ENCODE data around the gene FCSK.

DNA sequence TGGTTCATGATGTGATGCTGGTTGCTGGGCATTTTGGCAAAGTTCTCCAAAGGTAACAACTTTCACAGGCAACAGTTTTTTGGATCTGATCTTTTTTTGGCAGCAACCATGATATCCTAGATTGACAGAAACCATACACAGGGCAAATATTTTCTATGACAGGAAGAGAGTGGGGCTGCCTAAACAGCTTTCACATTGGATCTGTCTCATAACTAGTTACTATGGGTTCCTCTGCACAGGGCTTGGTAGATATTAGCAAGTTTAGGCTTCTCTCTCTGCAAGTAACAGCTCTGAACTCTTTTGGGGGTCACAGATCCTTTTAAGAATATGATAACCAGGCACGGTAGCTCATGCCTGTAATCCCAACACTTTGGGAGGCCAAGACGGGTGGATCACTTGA lies 40.4 kb downstream of the FCSK start:
- TF ChIP-seq EZH2 (IDR thresholded peaks at IDR 0.05; ENCODE audit: borderline replicate concordance, low read length) = no peak
- TF ChIP-seq, protein P1, sequence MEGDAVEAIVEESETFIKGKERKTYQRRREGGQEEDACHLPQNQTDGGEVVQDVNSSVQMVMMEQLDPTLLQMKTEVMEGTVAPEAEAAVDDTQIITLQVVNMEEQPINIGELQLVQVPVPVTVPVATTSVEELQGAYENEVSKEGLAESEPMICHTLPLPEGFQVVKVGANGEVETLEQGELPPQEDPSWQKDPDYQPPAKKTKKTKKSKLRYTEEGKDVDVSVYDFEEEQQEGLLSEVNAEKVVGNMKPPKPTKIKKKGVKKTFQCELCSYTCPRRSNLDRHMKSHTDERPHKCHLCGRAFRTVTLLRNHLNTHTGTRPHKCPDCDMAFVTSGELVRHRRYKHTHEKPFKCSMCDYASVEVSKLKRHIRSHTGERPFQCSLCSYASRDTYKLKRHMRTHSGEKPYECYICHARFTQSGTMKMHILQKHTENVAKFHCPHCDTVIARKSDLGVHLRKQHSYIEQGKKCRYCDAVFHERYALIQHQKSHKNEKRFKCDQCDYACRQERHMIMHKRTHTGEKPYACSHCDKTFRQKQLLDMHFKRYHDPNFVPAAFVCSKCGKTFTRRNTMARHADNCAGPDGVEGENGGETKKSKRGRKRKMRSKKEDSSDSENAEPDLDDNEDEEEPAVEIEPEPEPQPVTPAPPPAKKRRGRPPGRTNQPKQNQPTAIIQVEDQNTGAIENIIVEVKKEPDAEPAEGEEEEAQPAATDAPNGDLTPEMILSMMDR (conservative IDR thresholded peaks at IDR 0.05 in 1 of 2, IDR thresholded peaks at IDR 0.05 in 1 of 2; ENCODE audit: extremely low read depth in 1 of 2, insufficient read depth in 1 of 2, low read depth in 1 of 2, low read length in 2 of 2) = no peak

Measured in mammary epithelial cell (primary cell).